T47D (cell line): Measurements from ENCODE around the gene CTSA.
"Not testable (repeated sequence)": the region's sequence is repeated elsewhere in the genome, so short reads cannot be mapped to it uniquely, and the experiment has no call there.

Source experiments
- DNase-seq, 2 experiments: peaks; one replicate each; pipeline versions ENCODE4 v3.0.0 to v3.0.0-alpha.2; 2011 to 2012; ENCODE audit warnings: low read depth in 1 of 2, low spot score in 1 of 2
- JUND ChIP-seq: IDR thresholded peaks from 2 replicates; pipeline ENCODE4 v1.6.1; 2012; ENCODE audit warnings: low read depth
- in situ Hi-C: cut with HindIII; loops from 2 replicates; pipeline ENCODE4 v1.10.0; 2016; ENCODE audit warnings: low sequenced_read_pairs, low pct_unique_long_range_greater_than_20kb

CTSA gene

GRCh38 chr20:45919542-45920399, 28.6 kb downstream of the CTSA start:
- TF ChIP-seq JUND = no peak
- peak in 1 of 2 experiments; percentile 62 for DNase-seq
- in situ Hi-C loops = no loop called here

GRCh38 chr20:45920462-45921336, 29.6 kb downstream of the CTSA start:
- no peak for DNase-seq
- no peak for TF ChIP-seq JUND
- in situ Hi-C loops = no loop called here

GRCh38 chr20:45921337-45922189, 30.4 kb downstream of the CTSA start:
- in situ Hi-C loops = no loop called here
- no peak for TF ChIP-seq JUND
- no peak for DNase-seq

DNA sequence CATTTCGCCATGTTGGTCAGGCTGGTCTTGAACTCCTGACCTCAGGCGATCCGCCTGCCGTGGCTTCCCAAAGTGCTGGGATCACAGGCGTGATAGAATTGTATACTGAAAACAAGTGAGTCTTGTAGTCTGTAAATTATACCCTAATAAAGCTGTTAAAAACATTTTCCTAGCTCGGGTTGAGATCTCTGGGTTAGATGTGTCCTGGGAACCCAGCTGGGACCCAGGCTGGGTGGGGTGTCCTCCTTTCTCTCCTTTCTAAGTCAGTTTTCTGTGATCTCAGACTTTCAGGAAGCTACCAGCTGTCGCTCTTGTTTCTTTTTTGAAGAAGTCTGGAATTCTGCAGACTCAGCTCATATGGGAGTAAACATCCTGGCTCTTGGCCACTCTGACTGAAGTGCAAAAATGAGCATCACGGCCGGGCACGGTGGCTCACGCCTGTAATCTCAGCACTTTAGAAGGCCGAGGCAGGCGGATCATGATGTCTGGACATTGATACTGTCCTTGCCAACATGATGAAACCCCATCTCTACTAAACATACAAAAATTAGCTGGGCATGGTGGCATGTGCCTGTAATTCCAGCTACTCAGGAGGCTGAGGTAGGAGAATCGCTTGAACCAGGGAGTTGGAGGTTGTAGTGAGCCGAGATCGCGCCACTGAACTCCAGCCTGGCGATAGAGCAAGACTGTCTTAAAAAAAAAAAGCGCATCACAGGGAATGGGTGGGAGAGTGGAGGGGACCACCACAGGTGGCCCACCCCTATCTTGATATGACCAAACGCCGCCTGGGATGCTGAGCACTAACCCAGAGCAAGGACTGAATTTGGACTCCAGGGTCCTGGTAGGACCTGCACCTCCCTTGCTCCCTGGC, 33.5 kb downstream of the CTSA start:
- DNase-seq = no peak
- in situ Hi-C loops = no loop called here
- TF ChIP-seq JUND = no peak

GRCh38 chr20:45925821-45926506, 34.8 kb downstream of the CTSA start:
- TF ChIP-seq JUND = no peak
- in situ Hi-C loops = no loop called here
- DNase-seq = no peak

DNA sequence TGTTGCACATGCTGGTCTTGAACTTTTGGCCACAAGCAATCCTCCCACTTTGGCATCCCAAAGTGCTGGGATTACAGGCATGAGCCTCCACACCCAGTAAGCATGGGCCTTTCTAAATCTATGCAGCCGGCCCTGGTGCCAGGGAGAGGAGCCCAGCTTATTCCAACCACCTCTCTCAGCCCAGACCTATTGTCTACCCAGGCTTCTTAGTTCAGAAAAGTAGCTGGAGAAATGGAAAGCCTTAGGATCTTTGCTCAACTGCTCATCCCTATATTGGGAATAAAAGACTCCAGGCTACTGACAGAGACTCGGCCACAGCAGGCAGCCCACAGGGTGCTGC, 35.6 kb downstream of the CTSA start:
- no peak for TF ChIP-seq JUND
- DNase-seq = no peak
- in situ Hi-C loops = no loop called here

GRCh38 chr20:45927071-45927878, 36.1 kb downstream of the CTSA start:
- DNase-seq = peak in 1 of 2 experiments; percentile 39
- in situ Hi-C loops = no loop called here
- TF ChIP-seq JUND = no peak

DNA sequence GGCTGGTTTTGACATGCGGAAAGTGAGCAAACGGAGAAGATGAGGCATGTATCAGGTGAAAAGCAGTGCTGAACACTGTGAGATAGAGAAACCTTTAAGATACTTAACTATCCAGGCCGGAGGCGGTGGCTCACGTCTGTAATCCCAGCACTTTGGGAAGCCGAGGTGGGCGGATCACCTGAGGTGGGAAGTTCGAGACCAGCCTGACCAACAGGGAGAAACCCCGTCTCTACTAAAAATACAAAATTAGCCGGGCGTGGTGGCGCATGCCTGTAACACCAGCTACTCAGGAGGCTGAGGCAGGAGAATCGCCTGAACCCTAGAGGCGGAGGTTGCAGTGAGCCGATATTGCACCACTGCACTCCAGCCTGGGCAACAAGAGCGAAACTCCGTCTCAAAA, 40.5 kb downstream of the CTSA start:
- in situ Hi-C loops, DNase-seq: not testable (repeated sequence)

GRCh38 chr20:45933266-45934045, 42.3 kb downstream of the CTSA start:
- peak; percentile 93 to 94 for DNase-seq
- in situ Hi-C loops = no loop called here
- no peak for TF ChIP-seq JUND
